Measurements from ENCODE around the gene NEUROD4. TPM values are rescaled to one million over a fixed set of nuclear protein-coding genes. Genes with fewer than 3 reads are reported as not detected.

NEUROD4 gene
- total and polyA plus RNA-seq, 12 donors = not detected

DNA sequence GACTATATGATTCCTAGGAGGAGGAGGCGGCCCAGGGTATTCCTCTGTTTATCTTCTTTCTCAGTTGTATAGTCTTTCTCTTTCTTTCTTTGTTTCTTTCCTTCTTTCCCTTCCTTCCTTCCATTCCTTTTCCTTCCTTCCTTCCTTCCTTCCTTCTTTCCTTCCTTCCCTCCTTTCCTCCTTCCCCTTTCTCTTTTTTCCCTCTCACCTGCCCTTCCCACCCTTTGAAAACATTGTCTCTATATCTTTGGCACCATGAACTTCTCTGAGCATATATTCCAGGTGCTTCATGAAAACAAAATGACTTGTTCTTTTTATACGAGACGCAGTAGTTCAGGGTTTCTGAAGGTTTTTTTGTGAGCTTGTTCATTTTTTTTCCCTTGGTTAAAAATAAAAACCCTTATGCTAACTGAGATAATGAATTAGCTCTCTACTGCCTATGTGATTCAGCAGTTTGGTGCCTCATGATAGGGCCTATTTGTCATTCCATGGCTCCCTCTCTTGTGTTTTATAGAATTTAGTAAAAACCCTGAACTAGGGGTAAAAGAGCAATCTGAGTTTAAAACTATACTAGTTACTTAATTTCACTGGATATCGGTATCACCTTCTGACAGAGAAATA is 32.1 kb upstream of the NEUROD4 start:
- no peaks in the 10 kb centered on the region for H3K36me3 ChIP-seq
- no peak overlapping the region for H3K27ac ChIP-seq
- peaks cover 0 to 38% (median 6%) of the 10 kb centered on the region in 9 donors for H3K4me1 ChIP-seq
- H3K27me3 ChIP-seq = peaks cover 0 to 5% (median 0%) of the 10 kb centered on the region in 7 donors
- H3K9me3 ChIP-seq = no peaks in the 10 kb centered on the region
- WGBS, 2 donors = 72 to 81% methylated on average over 4 of the region's 4 CpGs
- DNase-seq (no peak), ATAC-seq (no peak)
- TF ChIP-seq, protein P1, sequence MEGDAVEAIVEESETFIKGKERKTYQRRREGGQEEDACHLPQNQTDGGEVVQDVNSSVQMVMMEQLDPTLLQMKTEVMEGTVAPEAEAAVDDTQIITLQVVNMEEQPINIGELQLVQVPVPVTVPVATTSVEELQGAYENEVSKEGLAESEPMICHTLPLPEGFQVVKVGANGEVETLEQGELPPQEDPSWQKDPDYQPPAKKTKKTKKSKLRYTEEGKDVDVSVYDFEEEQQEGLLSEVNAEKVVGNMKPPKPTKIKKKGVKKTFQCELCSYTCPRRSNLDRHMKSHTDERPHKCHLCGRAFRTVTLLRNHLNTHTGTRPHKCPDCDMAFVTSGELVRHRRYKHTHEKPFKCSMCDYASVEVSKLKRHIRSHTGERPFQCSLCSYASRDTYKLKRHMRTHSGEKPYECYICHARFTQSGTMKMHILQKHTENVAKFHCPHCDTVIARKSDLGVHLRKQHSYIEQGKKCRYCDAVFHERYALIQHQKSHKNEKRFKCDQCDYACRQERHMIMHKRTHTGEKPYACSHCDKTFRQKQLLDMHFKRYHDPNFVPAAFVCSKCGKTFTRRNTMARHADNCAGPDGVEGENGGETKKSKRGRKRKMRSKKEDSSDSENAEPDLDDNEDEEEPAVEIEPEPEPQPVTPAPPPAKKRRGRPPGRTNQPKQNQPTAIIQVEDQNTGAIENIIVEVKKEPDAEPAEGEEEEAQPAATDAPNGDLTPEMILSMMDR (IDR thresholded peaks at IDR 0.05) = no peak
- no peak overlapping the region for H3K4me3 ChIP-seq
- intact Hi-C loops (cut with DNase I) = no loop called here

DNA sequence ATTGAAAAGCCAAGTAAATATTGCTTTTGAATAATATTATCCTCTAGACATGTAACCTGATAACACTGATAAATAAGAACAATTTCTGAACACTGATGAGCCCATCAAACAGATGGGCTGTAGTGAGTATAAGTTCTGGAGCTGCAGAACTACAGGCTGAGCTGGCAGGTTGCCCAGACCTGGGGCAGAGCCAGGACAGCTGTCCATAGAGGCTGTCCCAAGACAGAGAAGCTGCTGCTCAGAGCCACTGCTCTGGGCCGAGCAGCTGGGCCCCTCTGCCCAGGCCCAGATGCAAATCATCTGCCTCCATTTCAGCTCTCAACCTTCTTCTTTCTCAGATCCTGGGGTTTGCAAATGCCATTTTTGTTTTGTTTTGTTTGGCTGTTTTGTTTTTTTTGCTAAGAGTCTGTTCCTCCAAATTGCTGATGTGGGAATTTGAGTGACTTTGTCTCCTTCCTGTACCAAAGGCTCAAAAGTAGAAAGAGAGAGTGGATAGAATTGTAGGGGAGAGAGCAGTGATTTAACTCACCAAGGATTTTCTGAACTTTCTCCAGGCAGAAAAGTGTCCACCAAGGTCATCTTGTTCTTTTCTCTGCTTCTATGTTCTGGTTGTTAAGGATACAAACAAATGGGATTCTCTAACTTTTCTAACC is 31.2 kb upstream of the NEUROD4 start:
- TF ChIP-seq, protein P1 (IDR thresholded peaks at IDR 0.05) = no peak
- no peaks in the 10 kb centered on the region for H3K36me3 ChIP-seq
- H3K9me3 ChIP-seq = no peaks in the 10 kb centered on the region
- intact Hi-C loops (cut with DNase I) = no loop called here
- no peak overlapping the region for H3K4me3 ChIP-seq
- H3K27ac ChIP-seq = peak overlapping the region in 7 of 10 donors; percentile 0 to 75 (median 54)
- peak; percentile 78 to 91 (median 86) for ATAC-seq
- peak; percentile 79 to 90 for DNase-seq
- H3K27me3 ChIP-seq = peaks cover 0 to 5% (median 0%) of the 10 kb centered on the region in 7 donors
- H3K4me1 ChIP-seq = peaks cover 0 to 42% (median 6%) of the 10 kb centered on the region in 9 donors
- 7 to 16% methylated on average over 1 of the region's 1 CpG for WGBS, 2 donors

DNA sequence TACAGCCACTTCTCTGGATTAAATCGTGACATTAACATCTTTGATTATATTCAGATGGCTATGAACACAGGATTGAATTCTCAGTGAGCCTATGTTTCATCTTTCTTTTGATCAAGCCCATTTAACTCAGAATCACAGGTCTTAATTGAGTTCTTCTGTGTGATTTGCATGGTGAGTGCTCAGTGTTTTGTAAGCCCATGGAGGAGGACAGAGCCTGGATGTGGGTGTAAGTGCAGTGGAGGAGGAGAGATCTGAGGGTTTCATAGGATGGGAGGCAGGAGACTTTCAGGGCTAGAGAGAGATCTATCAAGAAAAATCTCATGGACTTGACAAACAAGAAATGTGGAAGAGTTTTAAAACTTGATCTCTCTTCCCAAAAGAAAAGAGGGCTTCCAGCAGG is 29.9 kb upstream of the NEUROD4 start:
- 44 to 56% methylated on average over 1 of the region's 1 CpG for WGBS, 2 donors
- Histone ChIP-seq H3K9me3 (no peaks in the 10 kb centered on the region), H3K4me1 (peaks cover 0 to 34% (median 6%) of the 10 kb centered on the region in 9 donors), H3K27ac (peak overlapping the region in 2 of 10 donors; percentile 54 to 75), H3K27me3 (peaks cover 0 to 5% (median 0%) of the 10 kb centered on the region in 7 donors), H3K4me3 (no peak overlapping the region), H3K36me3 (no peaks in the 10 kb centered on the region)
- DNase-seq = no peak
- TF ChIP-seq, protein P1 (IDR thresholded peaks at IDR 0.05) = no peak
- intact Hi-C loops (cut with DNase I) = loop anchor here in 6 of 10 donors (5.0 to 10.0 kb wide), 5 partner anchors 82 to 632 kb away; no protein-coding TSS in a partner anchor
- ATAC-seq = no peak

DNA sequence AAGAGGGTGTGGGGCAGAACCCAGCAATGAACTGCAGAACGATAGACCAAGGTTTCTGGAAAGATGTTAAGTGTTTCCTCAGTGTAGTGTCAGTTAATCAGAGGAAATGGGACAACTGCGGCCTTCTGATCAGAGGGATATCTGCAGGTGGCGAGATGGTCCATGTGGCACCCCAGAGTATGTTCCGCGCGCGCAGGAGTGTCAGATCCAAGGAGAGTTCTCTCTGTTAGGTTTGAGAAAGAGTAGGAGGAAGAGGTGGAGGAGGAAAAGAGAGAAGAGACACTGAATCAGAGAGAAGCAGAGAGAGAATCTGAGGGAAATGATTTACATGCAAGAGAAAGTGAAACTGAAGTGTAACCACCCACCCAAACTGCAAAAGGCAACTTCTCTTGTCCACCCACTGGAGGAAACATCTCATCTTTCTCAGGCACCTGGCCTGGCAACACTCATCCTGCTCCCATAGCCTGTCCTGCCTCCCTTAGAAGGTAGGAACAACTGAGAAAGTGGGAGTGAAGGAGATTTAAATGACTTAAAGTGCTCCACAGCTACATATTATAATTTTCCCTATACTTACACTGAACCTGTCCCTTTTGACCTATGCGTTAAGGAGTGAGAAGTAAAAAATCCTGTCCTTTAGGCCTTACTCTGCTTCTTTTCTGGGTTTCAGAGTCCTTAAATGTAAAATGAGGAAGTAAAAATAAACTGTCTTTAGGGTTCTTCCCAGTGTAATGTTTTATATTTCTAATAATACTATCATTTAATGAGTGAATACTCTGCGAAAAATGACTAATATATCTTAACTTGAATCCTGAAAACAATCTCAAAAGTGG is 28.4 kb upstream of the NEUROD4 start:
- intact Hi-C loops (cut with DNase I) = loop anchor here in 6 of 10 donors (5.0 to 10.0 kb wide), 5 partner anchors 81 to 631 kb away; no protein-coding TSS in a partner anchor

More for the DNA sequence above, 28.4 kb upstream of the NEUROD4 start:
- H3K4me1 ChIP-seq = peaks cover 0 to 26% (median 6%) of the 10 kb centered on the region in 9 donors
- ATAC-seq (no peak), DNase-seq (no peak)
- WGBS, 2 donors = 91 to 92% methylated on average over 9 of the region's 9 CpGs
- H3K36me3 ChIP-seq = no peaks in the 10 kb centered on the region
- H3K27me3 ChIP-seq = peaks cover 0 to 8% (median 0%) of the 10 kb centered on the region in 7 donors
- no peak overlapping the region for H3K4me3 ChIP-seq
- no peaks in the 10 kb centered on the region for H3K9me3 ChIP-seq
- H3K27ac ChIP-seq = peak overlapping the region in 1 of 10 donors; percentile 49
- TF ChIP-seq, protein P1 (IDR thresholded peaks at IDR 0.05) = no peak

Measured in heart right ventricle (tissue), 16 donors.